Prostate gland (tissue), 2 donors: ENCODE results near the gene CCDC149.

ENCODE experiments used
- CTCF ChIP-seq, 4 experiments: fragments of 200-600 bp in 2 of 4; fragments of 450-650 bp in 2 of 4; sonication (generic) in 2 of 4; IDR thresholded peaks; 1 replicate in 3 of 4; 2 replicates in 1 of 4; pipeline ENCODE4 v1.5.1; 2016 to 2019; ENCODE audit warnings: antibody characterized with exemption in 4 of 4, mild to moderate bottlenecking in 2 of 4, moderate library complexity in 2 of 4
- POLR2A ChIP-seq: fragments of 450-650 bp; IDR thresholded peaks from one replicate; pipeline ENCODE4 v1.6.1; 2016; ENCODE audit warnings: antibody characterized with exemption, mild to moderate bottlenecking

GRCh38 chr4:24894846-24895245, 18.0 kb downstream of the CCDC149 start:
- TF ChIP-seq CTCF (IDR thresholded peaks at IDR 0.05), result no peak
- TF ChIP-seq POLR2A, result no peak
